Epithelial cell of prostate (primary cell): ENCODE measurements around the gene CCDC197.
A peak's percentile ranks its signal among the peaks of the same experiment; 100 is the strongest.

ENCODE experiments used
- DNase-seq: peaks from one replicate; pipeline ENCODE4 v3.0.0-alpha.2; 2011; ENCODE audit warnings: low read depth, low spot score
- H3K27ac ChIP-seq: fragments of 450-650 bp; 2 replicates; pipeline ENCODE4 v1.5.1; 2017; ENCODE audit warnings: mild to moderate bottlenecking

CCDC197 gene

DNA sequence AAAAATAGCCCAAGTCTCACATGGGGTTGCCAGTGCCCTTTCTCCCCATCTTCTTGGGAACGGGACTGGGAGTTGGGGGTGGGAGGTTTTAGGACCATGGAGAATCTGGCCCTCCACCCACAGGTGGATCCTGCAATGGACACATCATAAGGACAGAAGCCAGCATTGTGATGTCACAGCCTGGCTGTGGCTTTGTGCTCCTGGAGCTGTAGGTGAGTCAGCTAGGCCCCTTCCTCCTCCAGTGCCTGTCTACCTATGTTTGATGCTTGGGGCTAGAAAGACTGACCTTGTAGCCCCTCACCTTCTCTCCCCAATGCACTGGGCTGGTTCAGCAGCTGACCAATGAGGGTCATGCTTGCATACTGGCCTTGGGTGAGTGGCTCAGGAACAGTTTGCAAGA, at the start of gene CCDC197:
Gene CCDC197 (plus strand): TSS at position 220 of the 400 bp plus-strand sequence. CDS start 831 bp downstream, outside the sequence.
- no peak within 1 kb of the TSS for H3K27ac ChIP-seq
- no peak for DNase-seq

DNA sequence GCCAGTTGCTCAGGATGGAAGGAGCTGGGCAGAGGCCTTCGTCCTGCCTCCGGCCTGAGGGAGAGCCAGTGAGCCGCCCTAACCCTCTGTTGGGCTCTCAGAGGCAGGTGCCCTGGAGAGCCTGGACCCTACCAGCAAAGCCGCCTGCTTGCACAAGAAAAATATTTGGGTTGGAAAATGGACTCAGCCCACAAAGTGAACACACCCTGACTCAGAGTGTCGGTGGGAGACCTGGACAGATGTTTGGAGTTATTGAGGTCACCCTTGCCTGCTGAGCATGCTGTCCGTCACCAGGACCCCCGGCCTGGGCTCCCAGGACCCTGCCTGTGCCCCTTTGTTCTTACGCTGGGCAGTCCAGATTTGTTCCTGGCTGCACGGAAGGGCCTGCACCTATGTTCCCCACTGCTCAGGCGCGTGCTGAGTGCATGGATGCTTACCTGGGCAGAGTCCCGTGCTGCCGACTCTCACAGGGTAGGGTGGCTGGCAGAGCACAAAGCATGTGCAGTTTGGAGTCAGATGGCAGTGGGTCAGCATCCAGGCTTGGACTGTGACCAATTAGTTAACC, 47.5 kb upstream of the CCDC197 start:
- no peak for DNase-seq

DNA sequence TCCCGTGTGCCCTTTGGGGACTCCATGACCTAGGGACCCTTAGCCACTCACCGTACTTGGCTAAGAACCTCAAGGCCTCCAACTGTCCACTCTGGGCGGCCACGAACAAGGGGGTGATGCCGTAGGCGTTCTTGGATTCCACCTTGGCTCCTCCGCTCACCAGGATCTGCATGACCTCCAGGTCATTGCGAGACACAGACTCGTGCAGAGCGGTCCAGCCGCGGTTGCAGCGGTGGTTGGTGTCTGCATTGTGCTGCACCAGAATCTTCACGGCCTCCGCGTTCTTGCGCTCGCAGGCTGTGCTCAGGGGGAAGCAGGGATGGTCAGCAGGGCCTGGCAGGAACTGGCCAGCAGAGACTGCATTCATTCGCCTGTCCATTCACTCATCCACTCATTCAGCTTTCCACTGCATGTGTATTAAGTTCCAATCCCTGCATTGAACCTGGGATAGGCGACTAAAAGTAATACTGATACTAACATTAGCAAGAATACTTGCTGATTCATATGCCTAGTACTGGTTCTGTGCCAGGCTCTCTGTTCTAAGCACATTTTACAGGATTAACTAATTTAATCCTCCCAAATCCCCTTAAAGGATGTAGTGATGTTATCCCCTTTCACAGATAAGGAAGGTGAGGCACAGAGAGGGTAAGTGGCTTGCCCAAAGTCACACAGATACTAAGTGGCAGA, 46.0 kb upstream of the CCDC197 start:
- no peak overlapping the region for H3K27ac ChIP-seq
- DNase-seq, result no peak

More for the DNA sequence above, 47.5 kb upstream of the CCDC197 start:
- H3K27ac ChIP-seq, result no peak overlapping the region

DNA sequence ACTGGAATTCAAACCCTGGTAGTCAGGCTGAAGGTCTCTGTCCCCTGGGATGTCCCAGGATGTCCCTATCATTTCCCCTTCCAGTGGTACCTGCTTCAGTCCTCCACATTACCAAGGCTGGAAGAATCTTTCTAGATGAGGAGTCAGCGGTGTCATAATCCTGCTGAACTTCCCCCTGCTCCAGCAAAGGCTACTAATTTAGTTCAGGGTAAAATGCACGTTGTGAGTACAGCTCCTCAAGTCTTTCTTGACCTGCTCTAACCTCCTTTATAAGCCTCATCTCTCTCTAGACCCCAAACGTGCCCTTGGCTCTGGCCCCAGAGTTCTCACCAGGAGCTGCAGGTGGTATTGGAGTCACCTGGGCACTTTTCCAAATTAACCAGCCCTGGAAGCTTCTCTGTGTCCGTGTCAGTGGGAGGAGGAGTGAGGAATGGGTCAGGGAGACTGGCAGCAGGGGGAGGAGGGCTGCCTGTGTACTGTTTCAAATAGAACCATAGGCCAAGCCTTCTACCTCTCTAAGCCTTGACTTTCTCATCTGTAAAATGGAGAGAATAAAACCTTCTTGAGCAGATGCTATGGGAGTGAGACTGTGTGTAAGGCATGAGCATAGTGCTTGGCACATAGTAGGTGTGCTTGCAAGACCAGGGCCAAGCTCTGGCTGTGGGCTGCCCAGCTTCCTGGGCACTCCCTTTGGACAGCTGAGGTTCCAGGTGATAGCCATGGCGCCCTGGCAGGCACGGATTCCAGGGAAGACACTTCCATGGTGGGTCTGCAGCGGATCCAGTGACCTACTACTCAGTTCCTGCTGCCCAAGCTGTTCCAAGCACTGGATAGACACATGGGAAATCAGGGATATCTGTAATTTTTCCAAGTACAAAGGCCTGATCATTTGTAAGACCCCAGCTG, 45.2 kb upstream of the CCDC197 start:
- no peak for DNase-seq
- no peak overlapping the region for H3K27ac ChIP-seq

DNA sequence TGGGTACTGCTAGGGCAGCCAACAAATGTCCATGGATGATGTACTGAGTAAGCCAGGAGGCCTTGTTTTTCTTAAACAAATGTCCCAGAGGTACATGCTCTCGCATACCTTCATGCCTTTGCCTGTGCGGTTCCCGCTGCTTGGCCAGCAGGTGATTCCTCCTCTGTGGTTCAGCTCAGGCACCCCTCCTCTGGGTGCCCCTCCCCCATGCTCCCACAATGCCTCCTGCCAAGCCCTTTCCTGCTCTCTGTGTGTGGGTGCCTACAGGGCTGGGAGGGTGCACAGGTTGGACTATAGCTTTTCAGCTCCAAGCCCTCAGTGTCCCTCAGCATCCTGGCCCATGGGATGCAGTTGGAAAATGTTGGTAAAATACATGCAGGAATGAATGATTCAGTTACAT, 44.3 kb upstream of the CCDC197 start:
- DNase-seq, result no peak
- H3K27ac ChIP-seq, result no peak overlapping the region

DNA sequence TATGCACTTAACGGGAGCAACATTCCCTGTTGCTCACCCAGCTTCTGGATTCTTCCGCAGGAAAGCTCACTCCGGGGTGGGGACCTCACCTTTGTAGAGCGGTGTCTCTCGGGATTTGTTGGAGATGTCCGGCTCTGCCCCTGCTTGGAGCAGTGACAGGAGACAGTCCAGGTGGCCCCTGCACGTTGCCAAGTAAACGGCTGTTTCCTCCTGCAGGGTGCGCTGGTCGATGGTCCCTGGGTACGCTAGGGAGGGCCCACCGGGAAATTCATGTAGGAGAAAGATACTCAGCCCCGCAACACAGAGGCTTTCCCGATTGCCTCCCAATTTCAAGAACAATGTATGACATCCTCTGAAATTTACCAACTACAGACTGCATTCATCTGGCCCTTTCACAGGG, 43.8 kb upstream of the CCDC197 start:
- no peak for DNase-seq
- no peak overlapping the region for H3K27ac ChIP-seq

DNA sequence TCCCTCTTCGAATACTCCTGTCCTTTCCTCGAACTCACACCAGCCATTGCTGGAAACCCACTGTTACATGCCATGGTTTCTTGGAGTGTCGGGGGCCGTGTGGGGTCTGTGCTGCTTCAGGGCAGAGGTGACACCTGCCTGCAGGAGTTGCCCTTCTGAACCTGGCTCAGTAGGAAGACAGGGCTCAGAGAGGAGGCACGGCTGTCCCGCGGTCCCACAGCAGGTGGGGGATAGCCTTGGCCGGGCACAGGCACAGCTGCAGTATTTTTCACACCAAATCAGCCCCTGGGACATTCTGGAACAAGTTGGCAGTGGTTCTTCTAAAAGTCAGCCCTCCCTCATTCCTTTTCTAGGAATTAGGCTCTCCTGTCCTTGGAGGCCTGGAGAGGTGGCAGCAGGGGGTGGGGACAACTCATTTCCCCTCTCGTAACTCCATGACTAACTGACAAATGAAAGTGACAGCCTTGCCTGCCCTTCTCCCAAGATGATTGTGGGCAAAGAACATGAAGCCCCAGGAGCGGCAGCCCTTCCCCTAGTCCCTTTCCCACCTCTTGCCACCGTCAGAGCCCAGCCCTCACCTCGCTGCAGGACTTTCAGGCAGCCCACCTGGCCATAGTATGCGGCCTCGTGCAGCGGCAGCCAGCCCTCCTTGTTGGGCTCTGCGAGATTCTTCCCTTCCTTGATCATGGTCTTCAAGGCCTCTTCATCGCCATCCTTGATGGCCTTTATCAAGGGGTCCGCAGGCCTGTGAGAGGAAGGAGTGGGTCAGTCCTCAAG, 43.2 kb upstream of the CCDC197 start:
- no peak overlapping the region for H3K27ac ChIP-seq
- no peak for DNase-seq

DNA sequence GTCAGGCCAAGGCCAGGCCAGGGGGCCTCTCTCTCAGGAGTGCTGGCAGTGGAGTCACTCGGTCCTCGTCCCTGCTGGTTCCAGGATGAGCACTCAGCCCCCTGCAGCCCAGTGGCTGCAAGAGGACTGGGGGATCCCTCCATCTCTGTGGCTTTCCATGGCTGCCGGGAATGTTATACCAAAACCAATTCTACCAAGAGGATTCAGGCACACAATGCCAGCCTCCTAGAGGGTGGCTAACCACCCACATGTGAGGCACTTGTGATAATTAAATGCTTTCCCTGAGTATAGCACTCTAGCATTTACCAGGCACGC, 42.6 kb upstream of the CCDC197 start:
- no peak for DNase-seq
- no peak overlapping the region for H3K27ac ChIP-seq

DNA sequence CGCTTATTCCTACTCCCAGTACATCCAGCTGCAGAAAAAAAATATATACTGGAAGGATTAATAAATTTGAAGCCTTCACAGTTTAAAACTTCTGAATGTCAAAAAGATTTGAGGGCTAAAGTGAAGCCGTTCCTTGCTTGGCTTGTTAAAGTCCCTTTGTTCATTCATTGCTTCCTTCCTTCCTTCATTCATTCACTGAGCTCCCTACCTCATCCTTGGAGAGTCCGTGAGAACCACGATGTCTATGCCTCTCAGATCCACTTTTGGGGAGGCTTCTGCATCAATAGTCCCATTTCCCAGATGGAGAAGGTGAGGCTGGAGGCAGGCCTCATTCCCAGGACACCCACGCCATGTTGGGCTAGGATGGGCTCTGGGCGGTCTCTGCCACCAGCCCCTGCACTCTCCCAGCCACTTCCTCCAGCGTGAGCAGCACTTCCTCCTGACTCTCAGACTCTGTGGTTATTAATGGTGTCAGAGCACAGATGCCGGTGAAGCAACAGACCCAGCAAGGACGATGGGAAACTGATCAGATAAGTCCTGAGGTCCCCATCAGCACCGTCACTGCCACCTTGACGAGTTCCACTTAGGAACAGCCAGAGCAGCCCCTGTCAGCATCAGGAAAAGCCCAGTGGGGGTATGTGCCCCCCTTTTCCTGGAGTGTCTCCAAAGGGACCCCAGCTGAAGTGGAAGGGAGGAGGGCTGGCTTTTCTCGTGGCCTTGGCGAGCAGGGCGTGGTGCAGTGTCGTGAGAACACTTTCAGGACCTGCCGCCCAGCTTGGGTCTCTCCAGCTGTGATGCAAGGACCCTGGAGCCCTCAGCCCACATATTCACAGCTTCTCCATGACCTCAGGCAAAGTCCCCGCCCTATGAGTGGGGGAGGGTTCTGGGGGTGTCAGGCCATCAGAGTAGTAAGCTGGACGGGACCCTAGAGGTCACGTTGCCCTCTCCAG, 41.9 kb upstream of the CCDC197 start:
- H3K27ac ChIP-seq, result no peak overlapping the region

DNA sequence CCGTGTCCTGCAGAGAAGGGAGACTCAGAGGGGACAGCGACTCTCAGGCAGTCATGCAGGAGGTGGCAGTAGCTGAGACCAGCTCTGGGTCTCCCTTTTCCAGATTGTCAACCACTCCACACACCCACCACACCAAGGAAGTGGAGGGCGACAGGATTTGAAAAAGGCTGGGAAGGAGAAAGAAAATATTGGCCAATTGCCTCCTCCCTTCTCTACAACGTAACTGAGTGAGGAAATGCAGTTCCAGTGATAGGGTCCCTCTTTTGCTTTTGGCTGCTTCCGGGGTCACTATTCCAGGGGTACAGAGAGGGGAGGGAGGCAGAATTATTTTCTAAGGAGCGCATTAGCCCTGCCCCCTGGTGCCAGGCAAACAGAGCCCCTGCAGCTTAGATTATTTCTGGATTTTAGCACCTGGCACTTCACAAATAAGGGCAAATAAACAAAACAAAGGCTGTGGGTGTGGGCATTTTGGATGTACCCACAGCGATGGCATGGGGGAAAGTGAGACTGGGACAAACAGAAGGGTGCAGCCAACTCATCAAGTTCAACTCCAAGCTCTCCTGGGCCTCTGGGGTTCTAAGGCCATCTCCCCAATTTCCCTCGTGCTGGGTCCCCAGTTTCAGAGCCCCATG, 41.1 kb upstream of the CCDC197 start:
- no peak overlapping the region for H3K27ac ChIP-seq

More for the DNA sequence above, 41.9 kb upstream of the CCDC197 start:
- no peak for DNase-seq

DNA sequence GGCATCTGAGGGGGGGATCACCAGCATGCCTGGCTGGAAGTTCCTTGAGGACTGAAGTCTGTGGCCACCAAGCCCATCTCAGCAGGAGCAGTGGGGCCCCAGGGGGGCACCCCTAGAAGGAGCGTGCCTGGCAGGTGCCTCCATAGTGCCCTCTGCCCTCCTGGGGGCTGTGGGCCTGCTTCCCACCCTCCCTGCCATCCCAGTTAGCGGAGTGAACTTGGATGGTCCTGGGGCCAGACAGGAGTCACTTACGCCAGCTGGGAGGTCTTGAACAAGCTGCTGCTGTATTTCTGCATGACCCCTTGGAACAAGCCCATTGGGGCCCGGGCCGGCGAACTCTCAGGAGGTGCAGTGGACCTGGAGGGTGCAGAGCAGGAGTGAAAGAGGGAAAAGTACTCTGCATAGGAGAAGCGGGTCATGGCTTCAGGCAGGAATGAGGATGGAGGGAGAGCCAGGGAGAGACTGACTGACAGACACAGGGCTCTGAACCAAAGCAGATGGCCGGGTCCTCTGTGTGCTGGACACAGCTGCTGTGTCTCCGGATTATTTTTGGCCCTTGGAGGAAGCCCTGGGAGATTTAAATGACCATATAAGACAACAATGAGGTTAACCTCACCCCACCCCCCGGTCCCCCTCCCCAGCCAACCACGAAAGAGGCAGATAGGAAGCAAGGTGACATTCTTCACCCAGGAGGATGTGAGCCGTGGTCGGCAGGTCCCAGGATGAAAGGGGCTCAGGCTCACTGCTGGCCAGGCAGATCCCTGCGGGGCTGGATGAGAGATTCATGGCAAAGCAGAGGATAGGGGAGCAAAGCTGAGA, 40.4 kb upstream of the CCDC197 start:
- no peak for DNase-seq
- H3K27ac ChIP-seq, result no peak overlapping the region

More for the DNA sequence above, 41.1 kb upstream of the CCDC197 start:
- no peak for DNase-seq

DNA sequence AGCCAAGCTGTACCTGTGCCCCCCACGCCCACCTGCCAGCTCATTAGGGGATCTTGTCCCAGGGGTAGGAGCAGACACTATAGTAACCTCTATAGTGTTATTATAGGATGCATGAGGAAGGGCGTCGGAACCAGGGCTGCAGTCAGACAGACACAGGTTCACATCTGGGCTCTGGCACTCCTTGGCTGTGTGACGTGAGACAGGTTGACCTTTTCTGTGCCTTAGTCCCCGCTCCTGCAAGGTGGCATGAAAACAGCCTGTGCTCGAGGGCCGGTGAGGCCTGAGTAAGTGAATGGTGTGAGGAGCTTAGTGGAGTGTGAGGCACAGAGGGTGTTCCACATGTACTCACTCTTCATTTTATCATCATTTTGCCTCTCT, 39.8 kb upstream of the CCDC197 start:
- DNase-seq, result no peak
- no peak overlapping the region for H3K27ac ChIP-seq

DNA sequence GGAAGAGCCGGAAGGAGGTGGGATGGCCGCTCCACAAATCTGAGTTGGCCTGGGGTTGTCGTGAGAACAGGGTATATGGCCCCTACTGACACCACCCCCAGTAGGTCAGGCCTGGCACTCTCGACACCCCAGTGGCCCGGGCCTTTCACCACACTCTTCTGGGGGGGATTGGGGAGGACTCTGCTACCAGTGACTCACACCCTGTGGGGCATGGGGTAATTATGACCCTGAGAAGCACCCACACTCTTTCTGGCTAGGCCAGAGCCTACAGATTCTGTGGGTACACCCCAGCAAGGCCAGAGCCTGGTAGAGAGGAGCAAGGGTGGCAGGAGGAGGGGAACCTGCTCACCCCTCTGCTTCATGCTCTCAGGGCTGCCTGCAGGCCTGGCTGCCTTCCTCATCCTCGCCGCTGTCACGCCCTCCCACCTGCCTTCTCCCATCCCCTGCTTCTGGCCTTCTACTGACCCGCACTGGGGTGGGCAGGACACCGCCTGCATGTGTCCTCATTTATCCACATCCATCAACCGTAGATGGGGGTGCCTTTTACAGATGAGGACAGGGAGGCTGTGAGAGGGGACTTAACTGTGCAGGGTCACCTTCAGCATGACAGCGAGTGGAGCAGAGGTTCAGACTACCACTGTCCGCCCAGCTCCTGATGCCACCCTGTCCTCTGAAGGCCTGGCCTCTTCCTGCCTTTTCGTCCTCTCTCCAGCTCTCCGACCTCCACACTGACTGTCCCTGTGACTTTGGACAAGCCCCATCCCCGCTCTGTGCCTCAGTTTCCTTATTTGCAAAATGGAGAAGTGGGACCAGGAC, 39.1 kb upstream of the CCDC197 start:
- no peak overlapping the region for H3K27ac ChIP-seq

DNA sequence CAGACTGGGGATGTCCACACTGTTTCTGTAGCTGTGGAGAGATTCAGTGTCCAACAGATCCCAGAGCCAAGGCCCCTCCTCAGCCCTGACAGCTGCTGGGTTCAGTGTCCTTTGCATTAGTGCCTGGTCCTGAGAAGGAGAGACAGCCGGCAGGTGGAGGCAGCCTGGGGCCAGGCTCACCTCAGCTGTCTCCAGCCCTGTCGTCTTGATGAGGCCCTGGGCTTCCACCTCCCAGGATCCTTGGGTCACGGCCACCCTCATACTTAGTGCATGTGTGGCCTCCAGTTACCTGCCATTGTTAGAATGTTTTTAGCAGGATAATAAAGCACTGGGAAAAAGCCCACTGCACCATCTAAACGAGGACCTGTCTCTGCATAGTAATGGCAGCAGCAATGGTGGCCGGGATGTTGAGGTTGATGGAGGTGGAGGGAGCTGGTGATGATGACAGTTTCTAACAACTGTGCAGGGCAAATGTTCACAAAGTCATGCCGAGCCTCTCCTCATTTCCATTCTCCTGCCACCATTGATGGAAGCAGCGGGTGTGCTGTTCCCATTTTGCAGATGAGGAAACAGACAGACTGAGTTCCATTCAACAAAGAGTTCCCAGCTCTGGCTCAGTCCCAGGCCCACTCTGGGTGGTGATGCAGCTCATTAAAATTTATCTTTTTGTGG, 38.4 kb upstream of the CCDC197 start:
- H3K27ac ChIP-seq, result peak overlapping the region; percentile 90
- no peak for DNase-seq

More for the DNA sequence above, 39.1 kb upstream of the CCDC197 start:
- no peak for DNase-seq

DNA sequence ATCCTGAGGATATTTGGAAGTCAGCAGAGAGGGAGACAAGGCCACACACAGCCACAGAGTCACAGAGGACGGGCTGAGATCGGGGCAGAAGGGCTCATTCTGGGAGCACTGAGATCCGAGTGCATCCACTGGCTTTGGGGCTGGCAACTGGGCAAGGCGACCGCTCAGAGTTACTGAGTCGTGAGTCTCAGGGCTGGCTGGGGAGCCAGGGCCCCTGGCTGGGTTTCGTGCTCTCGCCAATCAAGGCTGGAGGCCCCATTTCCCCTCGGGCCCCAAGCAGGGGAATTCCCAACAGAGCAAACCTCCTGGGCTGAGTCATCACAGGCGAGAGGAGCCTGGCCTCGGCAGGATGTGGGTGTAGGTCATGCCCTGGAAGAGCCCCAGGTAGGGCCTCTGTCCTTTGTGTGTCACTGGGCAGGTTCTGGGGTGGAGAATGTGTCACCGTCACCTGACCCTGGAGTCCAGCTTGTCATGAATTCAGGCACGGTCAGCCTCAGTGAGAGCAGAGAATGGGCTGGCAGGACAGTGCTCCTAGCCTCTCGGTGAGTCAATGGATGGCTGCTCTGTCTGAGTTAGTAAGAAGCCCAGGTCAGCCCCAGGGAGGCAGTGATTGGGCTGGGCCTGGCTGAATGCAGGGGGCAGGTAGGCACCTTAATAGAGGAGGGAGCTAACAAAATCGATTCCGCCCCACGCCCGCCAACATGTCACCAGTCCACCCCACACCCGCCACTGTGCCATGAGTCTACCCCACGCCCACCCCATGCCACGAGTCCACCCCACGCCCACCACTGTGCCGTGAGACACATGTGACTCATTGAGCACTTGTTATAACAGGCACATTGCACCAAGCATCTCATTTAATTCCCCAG, 37.6 kb upstream of the CCDC197 start:
- peak; percentile 89 for DNase-seq
- peak overlapping the region; percentile 90 for H3K27ac ChIP-seq

DNA sequence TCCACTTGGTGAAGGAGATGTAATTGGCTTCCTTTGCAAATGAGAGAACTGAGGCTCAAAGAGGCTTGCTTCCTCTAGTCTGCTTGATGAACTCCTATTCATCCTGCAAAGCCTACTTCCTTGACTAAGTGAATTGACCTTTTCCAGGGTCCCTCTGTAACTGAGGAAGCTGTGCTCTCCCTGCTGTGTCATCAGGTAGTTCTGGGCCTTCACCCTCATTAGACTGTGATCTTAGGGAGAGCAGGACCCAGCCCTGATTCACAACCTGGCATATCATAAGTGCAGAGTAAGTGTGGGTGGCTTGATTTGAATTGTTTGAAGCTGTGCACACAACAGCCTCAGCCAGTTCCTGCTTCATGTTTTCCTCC, 37.0 kb upstream of the CCDC197 start:
- no peak for DNase-seq
- H3K27ac ChIP-seq, result peak overlapping the region; percentile 90
